IPS DF 6.9 (cell line): ENCODE data around the gene STARD3NL.
A peak's percentile ranks its signal among the peaks of the same experiment; 100 is the strongest.
"Not testable (repeated sequence)": the region's sequence is repeated elsewhere in the genome, so short reads cannot be mapped to it uniquely, and the experiment has no call there.

ENCODE experiments used
- DNase-seq: peaks from one replicate; pipeline ENCODE4 v3.0.0-alpha.2; 2013; ENCODE audit warnings: low read depth, low spot score
- H3K27ac ChIP-seq: one replicate; pipeline ENCODE4 v1.5.1; 2013; ENCODE audit warnings: low read length, control low read depth
- H3K27me3 ChIP-seq: 2 replicates; pipeline ENCODE4 v1.6.1; 2013; ENCODE audit warnings: mild to moderate bottlenecking, low read length; ENCODE audit not compliant: control insufficient read depth, insufficient read depth
- H3K36me3 ChIP-seq: 2 replicates; pipeline ENCODE4 v1.6.1; 2013; ENCODE audit warnings: low read length; ENCODE audit not compliant: control insufficient read depth, insufficient read depth
- H3K4me1 ChIP-seq: 2 replicates; pipeline ENCODE4 v1.6.1; 2013; ENCODE audit warnings: low read length; ENCODE audit not compliant: control insufficient read depth, insufficient read depth
- H3K4me3 ChIP-seq: 2 replicates; pipeline ENCODE4 v1.5.1; 2013; ENCODE audit warnings: mild to moderate bottlenecking, low read length
- H3K9me3 ChIP-seq: 2 replicates; pipeline ENCODE4 v1.6.1; 2013; ENCODE audit warnings: low read length, inconsistent platforms; ENCODE audit not compliant: control insufficient read depth, insufficient read depth
- WGBS: extraction: QIAGEN DNeasy Blood & Tissue Kit; methylation state at CpG from one replicate; pipeline ENCODE4 v1.1.7; 2013; ENCODE audit warnings: mixed read lengths, missing lambda C conversion rate; ENCODE audit not compliant: insufficient read length, insufficient coverage; 5-methylcytosine and 5-hydroxymethylcytosine counted together

STARD3NL gene

DNA sequence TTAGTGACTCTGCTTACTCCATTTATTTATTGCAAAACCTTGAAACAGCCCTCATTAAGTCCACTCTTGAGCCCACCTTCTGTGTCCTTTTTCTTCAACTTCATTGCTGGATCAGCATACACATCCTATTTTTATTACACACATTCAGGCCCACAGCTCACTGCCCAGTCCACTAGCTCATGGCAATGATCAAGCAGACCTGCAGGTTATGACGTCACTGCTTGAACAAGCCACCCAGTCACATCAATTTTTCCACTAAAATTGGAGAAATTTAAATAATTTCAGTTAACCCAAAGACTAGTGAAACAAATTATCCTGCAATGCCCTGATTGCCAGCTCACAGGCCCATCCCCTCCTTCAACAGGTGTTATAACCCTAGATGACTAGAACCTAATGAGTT, 16.0 kb upstream of the STARD3NL start:
- H3K9me3 ChIP-seq: no peaks in the 10 kb centered on the region
- no peak overlapping the region for H3K27ac ChIP-seq
- H3K27me3 ChIP-seq: no peaks in the 10 kb centered on the region
- no peak for DNase-seq
- H3K4me1 ChIP-seq: no peaks in the 10 kb centered on the region
- no CpG with 5 or more reads among the region's 1 CpG for WGBS
- no peak overlapping the region for H3K4me3 ChIP-seq
- no peaks in the 10 kb centered on the region for H3K36me3 ChIP-seq

GRCh38 chr7:38163671-38164070, 14.4 kb upstream of the STARD3NL start:
- Histone ChIP-seq H3K27me3 (no peaks in the 10 kb centered on the region), H3K27ac (no peak overlapping the region), H3K4me1 (no peaks in the 10 kb centered on the region), H3K36me3 (no peaks in the 10 kb centered on the region), H3K4me3 (no peak overlapping the region), H3K9me3 (no peaks in the 10 kb centered on the region)
- DNase-seq: no peak
- WGBS: no CpG with 5 or more reads among the region's 4 CpGs

DNA sequence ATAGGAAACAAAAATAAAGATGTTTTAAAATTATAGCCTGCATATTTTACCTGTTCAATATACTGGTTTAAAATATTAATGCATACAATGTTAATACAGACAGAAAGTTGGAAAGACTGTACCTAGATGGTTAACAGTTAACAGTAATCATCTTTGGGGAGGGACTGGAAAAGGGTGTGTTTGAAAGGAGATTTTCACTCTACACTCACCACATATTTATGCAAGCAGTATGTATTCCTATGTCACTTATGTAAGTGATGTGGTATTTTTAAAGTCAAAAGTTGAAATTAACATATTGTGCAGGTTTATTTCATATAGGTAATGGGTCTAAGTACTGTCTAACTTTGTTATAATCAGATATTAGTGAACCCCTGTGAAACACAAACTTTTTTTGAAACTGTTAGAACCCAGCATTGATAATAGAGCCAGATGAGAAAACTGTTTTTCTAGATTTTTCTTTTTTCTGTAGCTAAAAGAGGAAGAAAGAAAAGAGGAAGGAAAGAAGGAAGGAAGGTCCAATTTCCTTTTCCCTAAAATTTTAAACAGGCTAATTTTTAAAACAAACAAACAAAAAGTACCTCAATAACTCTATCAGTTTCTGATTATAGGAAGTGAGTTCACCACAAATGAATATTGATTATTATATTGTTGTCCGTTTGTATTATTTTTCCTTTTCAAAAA, 9.0 kb upstream of the STARD3NL start:
- no CpG with 5 or more reads among the region's 1 CpG for WGBS
- no peaks in the 10 kb centered on the region for H3K36me3 ChIP-seq
- no peaks in the 10 kb centered on the region for H3K9me3 ChIP-seq
- no peak overlapping the region for H3K27ac ChIP-seq
- H3K4me1 ChIP-seq: no peaks in the 10 kb centered on the region
- no peaks in the 10 kb centered on the region for H3K27me3 ChIP-seq
- DNase-seq: no peak
- no peak overlapping the region for H3K4me3 ChIP-seq

DNA sequence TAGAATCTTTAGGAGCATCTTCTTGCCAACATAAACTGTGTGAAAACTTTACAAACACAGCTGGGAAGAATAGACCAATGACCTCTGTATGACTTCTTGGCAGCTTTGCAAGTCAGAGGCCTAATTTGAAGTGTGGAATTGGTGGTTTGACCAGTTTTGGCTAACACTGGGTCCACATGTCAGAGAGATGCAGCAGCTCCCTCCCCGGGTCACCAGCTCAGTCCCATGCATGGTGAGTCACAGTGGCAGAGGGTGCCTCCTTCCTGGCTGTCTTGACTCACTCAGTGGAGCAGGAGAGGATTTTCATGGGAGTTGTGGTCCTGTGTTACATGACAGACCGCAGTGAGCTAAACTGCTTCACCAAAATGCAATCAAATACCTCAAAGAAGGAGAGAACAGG, 8.2 kb upstream of the STARD3NL start:
- DNase-seq: no peak
- Histone ChIP-seq H3K9me3 (no peaks in the 10 kb centered on the region), H3K36me3 (no peaks in the 10 kb centered on the region), H3K27ac (no peak overlapping the region), H3K4me1 (no peaks in the 10 kb centered on the region), H3K27me3 (no peaks in the 10 kb centered on the region), H3K4me3 (no peak overlapping the region)
- no CpG with 5 or more reads among the region's 2 CpGs for WGBS

GRCh38 chr7:38171623-38172391, 6.2 kb upstream of the STARD3NL start:
- no peak for DNase-seq
- no peak overlapping the region for H3K27ac ChIP-seq
- no CpG with 5 or more reads among the region's 6 CpGs for WGBS
- H3K4me1 ChIP-seq: no peaks in the 10 kb centered on the region
- no peak overlapping the region for H3K4me3 ChIP-seq
- no peaks in the 10 kb centered on the region for H3K9me3 ChIP-seq
- H3K36me3 ChIP-seq: no peaks in the 10 kb centered on the region
- no peaks in the 10 kb centered on the region for H3K27me3 ChIP-seq

DNA sequence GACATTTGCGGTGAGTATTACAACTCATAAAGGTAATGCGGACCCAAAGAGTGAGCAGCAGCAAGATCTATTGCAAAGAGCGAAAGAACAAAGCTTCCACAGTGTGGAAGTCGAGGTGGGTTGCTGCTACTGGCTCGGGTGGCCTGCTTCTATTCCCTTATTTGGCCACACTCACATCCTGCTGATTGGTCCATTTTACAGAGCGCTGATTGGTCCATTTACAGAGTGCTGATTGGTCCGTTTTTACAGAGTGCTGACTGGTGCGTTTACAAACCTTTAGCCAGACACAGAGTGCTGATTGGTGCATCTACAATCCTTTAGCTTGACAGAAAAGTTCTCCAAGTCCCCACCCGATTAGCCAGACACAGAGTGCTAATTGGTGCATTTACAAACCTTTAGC, 2.5 kb upstream of the STARD3NL start:
- not testable (repeated sequence) for DNase-seq, H3K27me3 ChIP-seq, H3K4me3 ChIP-seq, H3K4me1 ChIP-seq, H3K36me3 ChIP-seq, H3K27ac ChIP-seq, H3K9me3 ChIP-seq
- no CpG with 5 or more reads among the region's 9 CpGs for WGBS

GRCh38 chr7:38177621-38178003, 433 bp upstream of the STARD3NL start:
- Histone ChIP-seq H3K36me3 (no peaks in the 10 kb centered on the region), H3K4me3 (peak overlapping the region; percentile 53; the same call in 1 of the 2 replicates), H3K27me3 (no peaks in the 10 kb centered on the region), H3K4me1 (no peaks in the 10 kb centered on the region; the same call in 1 of the 2 replicates), H3K9me3 (no peaks in the 10 kb centered on the region), H3K27ac (no peak overlapping the region)
- no CpG with 5 or more reads among the region's 15 CpGs for WGBS
- DNase-seq: no peak

GRCh38 chr7:38178695-38179344, 775 bp downstream of the STARD3NL start:
- DNase-seq: no peak
- no CpG with 5 or more reads among the region's 15 CpGs for WGBS
- Histone ChIP-seq H3K4me3 (peak overlapping the region; percentile 67; the same call in 1 of the 2 replicates), H3K4me1 (no peaks in the 10 kb centered on the region; the same call in 1 of the 2 replicates), H3K36me3 (no peaks in the 10 kb centered on the region), H3K27me3 (no peaks in the 10 kb centered on the region), H3K27ac (no peak overlapping the region), H3K9me3 (no peaks in the 10 kb centered on the region)

- H3K4me3 ChIP-seq: no peak overlapping the region
- no CpG with 5 or more reads among the region's 2 CpGs for WGBS
- no peaks in the 10 kb centered on the region for H3K36me3 ChIP-seq
- no peaks in the 10 kb centered on the region for H3K27me3 ChIP-seq
- no peak for DNase-seq
- no peak overlapping the region for H3K27ac ChIP-seq
- no peaks in the 10 kb centered on the region; the same call in 1 of the 2 replicates for H3K4me1 ChIP-seq
- no peaks in the 10 kb centered on the region for H3K9me3 ChIP-seq
These were observed 1.8 kb downstream of the STARD3NL start for GRCh38 chr7:38179776-38180226.

DNA sequence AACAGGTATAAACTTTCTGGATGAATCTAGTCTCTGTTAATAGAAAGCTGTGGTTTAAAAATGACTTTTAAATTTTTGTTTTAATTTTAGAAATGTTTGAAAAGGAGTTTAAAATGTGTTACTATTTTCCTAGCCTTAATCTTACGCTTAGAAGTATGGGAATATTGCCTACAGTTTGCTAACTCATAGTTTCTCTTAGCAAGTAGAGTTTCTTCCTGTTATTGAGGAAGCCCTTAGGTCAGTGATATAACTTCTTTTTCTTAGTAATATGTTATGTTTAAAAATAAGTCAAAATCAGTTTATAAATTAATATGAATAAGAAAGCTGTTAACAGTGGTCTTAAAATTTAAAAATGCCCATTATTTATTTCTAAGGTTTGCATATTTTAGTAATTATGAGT, 3.1 kb downstream of the STARD3NL start:
- DNase-seq: no peak
- WGBS: 100% methylated on average over 1 of the region's 1 CpG

More for the DNA sequence above, 3.1 kb downstream of the STARD3NL start:
- Histone ChIP-seq H3K27me3 (no peaks in the 10 kb centered on the region), H3K36me3 (no peaks in the 10 kb centered on the region), H3K9me3 (no peaks in the 10 kb centered on the region), H3K4me1 (no peaks in the 10 kb centered on the region; the same call in 1 of the 2 replicates), H3K27ac (no peak overlapping the region), H3K4me3 (no peak overlapping the region)
